HG02571 (cell line): ENCODE data around the gene PITPNB.

Source experiments
- ATAC-seq: cut with Tn5 transposase; IDR thresholded peaks from one replicate; pipeline ENCODE4 v1.9.1; 2021; ENCODE audit warnings: mild to moderate bottlenecking, moderate library complexity; ENCODE audit not compliant: unreplicated experiment

The PITPNB gene

GRCh38 chr22:27863556-27863955 lies 55.5 kb downstream of the PITPNB start:
- no peak for ATAC-seq

GRCh38 chr22:27863001-27863400 lies 56.1 kb downstream of the PITPNB start:
- ATAC-seq = no peak

GRCh38 chr22:27859336-27859735 lies 59.7 kb downstream of the PITPNB start:
- no peak for ATAC-seq

GRCh38 chr22:27858626-27859025 lies 60.4 kb downstream of the PITPNB start:
- ATAC-seq = no peak

GRCh38 chr22:27857443-27857842 lies 61.6 kb downstream of the PITPNB start:
- ATAC-seq = no peak

GRCh38 chr22:27856386-27856785 lies 62.7 kb downstream of the PITPNB start:
- no peak for ATAC-seq

GRCh38 chr22:27853424-27853823 lies 65.6 kb downstream of the PITPNB start:
- ATAC-seq = no peak

- ATAC-seq = no peak
These were observed 66.9 kb downstream of the PITPNB start for GRCh38 chr22:27851974-27852746.

- ATAC-seq = no peak
These were observed 69.0 kb downstream of the PITPNB start for GRCh38 chr22:27850000-27850521.

- no peak for ATAC-seq
These were observed 71.1 kb downstream of the PITPNB start for GRCh38 chr22:27848005-27848404.

- ATAC-seq = no peak
These were observed 72.1 kb downstream of the PITPNB start for GRCh38 chr22:27846910-27847309.

GRCh38 chr22:27846248-27846757 lies 72.8 kb downstream of the PITPNB start:
- no peak for ATAC-seq

- ATAC-seq = no peak
These were observed 73.4 kb downstream of the PITPNB start for GRCh38 chr22:27845644-27846043.

- no peak for ATAC-seq
These were observed 74.1 kb downstream of the PITPNB start for GRCh38 chr22:27844656-27845591.

GRCh38 chr22:27844256-27844655 lies 74.8 kb downstream of the PITPNB start:
- no peak for ATAC-seq

- no peak for ATAC-seq
These were observed 75.6 kb downstream of the PITPNB start for GRCh38 chr22:27843441-27843840.

- no peak for ATAC-seq
These were observed 76.2 kb downstream of the PITPNB start for GRCh38 chr22:27842669-27843431.

- ATAC-seq = no peak
These were observed 76.9 kb downstream of the PITPNB start for GRCh38 chr22:27842201-27842600.

GRCh38 chr22:27840436-27840835 lies 78.6 kb downstream of the PITPNB start:
- no peak for ATAC-seq

- no peak for ATAC-seq
These were observed 79.9 kb downstream of the PITPNB start for GRCh38 chr22:27839057-27839660.
